Panc1 (cell line): Measurements from ENCODE around the gene CFAP45. TPM values are rescaled to one million over a fixed set of nuclear protein-coding genes. Genes with fewer than 3 reads are reported as not detected.

Experiments
- ATAC-seq: fragments of 200-7000 bp; cut with Tn5 transposase; 2 replicates; pipeline ENCODE4 v1.9.1; 2020; ENCODE audit warnings: mild to moderate bottlenecking, moderate library complexity
- BruUV-seq: library from RNA; stranded (reverse); fragments of 400-500 nt; replicated peaks from 2 replicates; lab custom pipeline; 2021; lab: Mats Ljungman, UMichigan
- CTCF ChIA-PET: fragments of 300-600 bp; sonication (Branson Sonifier 250); formaldehyde crosslinking; loops from one replicate; lab custom pipeline; 2022; ENCODE audit warnings: antibody characterized with exemption; lab: Charles Lee
- POLR2A ChIA-PET: fragments of 300-600 bp; sonication (Branson Sonifier 250); formaldehyde crosslinking; loops from one replicate; lab custom pipeline; 2022; ENCODE audit warnings: antibody characterized with exemption; lab: Charles Lee
- DNase-seq: peaks from one replicate; pipeline ENCODE4 v3.0.0-alpha.2; 2010; ENCODE audit warnings: low read depth, low spot score
- H3K27ac ChIP-seq: 2 replicates; pipeline ENCODE4 v1.5.1; 2011; ENCODE audit warnings: mild to moderate bottlenecking, low read length, inconsistent platforms
- H3K27me3 ChIP-seq: fragments of 200-500 bp; sonication (Bioruptor generic); 2 replicates; pipeline ENCODE4 v1.6.0; 2014; ENCODE audit warnings: low read length, inconsistent platforms; ENCODE audit not compliant: control insufficient read depth, insufficient read depth
- H3K36me3 ChIP-seq: fragments of 200-500 bp; sonication (Bioruptor generic); 2 replicates; pipeline ENCODE4 v1.5.1; 2014; ENCODE audit warnings: inconsistent platforms, mild to moderate bottlenecking, low read length, moderate library complexity; ENCODE audit not compliant: control insufficient read depth, insufficient read depth
- H3K4me1 ChIP-seq: 2 replicates; pipeline ENCODE4 v1.5.1; 2011; ENCODE audit warnings: inconsistent platforms, mild to moderate bottlenecking, low read length, moderate library complexity; ENCODE audit not compliant: control insufficient read depth, insufficient read depth
- H3K4me3 ChIP-seq, 2 experiments: 2 replicates each; pipeline ENCODE4 v1.5.1; 2011 to 2012; ENCODE audit warnings: low read depth in 2 of 2, low read length in 2 of 2, mild to moderate bottlenecking in 2 of 2, inconsistent platforms in 1 of 2, moderate library complexity in 1 of 2
- H3K9me3 ChIP-seq: fragments of 200-500 bp; sonication (Bioruptor generic); 2 replicates; pipeline ENCODE4 v1.5.1; 2014; ENCODE audit warnings: low read depth, mild to moderate bottlenecking, inconsistent platforms, low read length, moderate library complexity; ENCODE audit not compliant: control insufficient read depth, insufficient read depth
- CTCF ChIP-seq: fragments of 450-650 bp; IDR thresholded peaks from 2 replicates; pipeline ENCODE4 v1.5.1; 2017; ENCODE audit warnings: mild to moderate bottlenecking
- REST ChIP-seq, 2 experiments: IDR thresholded peaks; 2 replicates each; pipeline ENCODE4 v1.6.1; 2011 to 2012; ENCODE audit warnings: low read depth in 2 of 2, control low read depth in 1 of 2, low read length in 1 of 2, mild to moderate bottlenecking in 1 of 2, moderate library complexity in 1 of 2; ENCODE audit not compliant: insufficient read depth in 1 of 2
- TCF7L2 ChIP-seq: IDR thresholded peaks from 2 replicates; pipeline ENCODE4 v1.6.1; 2011; ENCODE audit warnings: mild to moderate bottlenecking, low read depth, low read length, inconsistent platforms
- in situ Hi-C: cut with HindIII; loops from 2 replicates; pipeline ENCODE4 v1.10.0; 2016; ENCODE audit warnings: low sequenced_read_pairs, low pct_unique_long_range_greater_than_20kb
- intact Hi-C: fragments of 100-400 bp; cut with micrococcal nuclease; formaldehyde crosslinking; loops from one replicate; pipeline ENCODE4 v1.10.0; 2022; ENCODE audit not compliant: unreplicated experiment
- total RNA-seq: library from RNA; stranded (reverse); gene quantifications from one replicate; pipeline ENCODE4 v1.2.1, GENCODE V29; 2021; ENCODE audit not compliant: unreplicated experiment

The CFAP45 gene
- total RNA-seq, 1 experiment from 2014 or later, result 1.6 TPM

GRCh38 chr1:159945483-159946241 is 45.7 kb upstream of the CFAP45 start, which contains the start of gene IGSF9:
Gene IGSF9, minus strand, starts transcription at chr1:159945613. Its CDS starts 2,159 bp downstream, at chr1:159943454.
- DNase-seq, result no peak
- in situ Hi-C loops, result no loop called here
- no peak within 1 kb of the TSS for H3K27ac ChIP-seq

More at GRCh38 chr1:159945483-159946241, 45.7 kb upstream of the CFAP45 start, which contains the start of gene IGSF9:
- peak; percentile 88 for ATAC-seq
- Histone ChIP-seq H3K27me3 (peaks cover 16% of the 10 kb centered on the region), H3K9me3 (no peaks in the 10 kb centered on the region), H3K4me3 (peak within 1 kb of the TSS; percentile 8 to 36; a peak in 2 of 4 replicates), H3K36me3 (peaks cover 2% of the 10 kb centered on the region; the same call in 1 of the 2 replicates), H3K4me1 (peaks cover 3% of the 10 kb centered on the region)
- ChIA-PET POLR2A (no interaction called here), CTCF (no interaction called here)
- BruUV-seq, result no TSS peak
- peak; percentile 68; the same call in 1 of the 2 replicates for TF ChIP-seq CTCF
- TF ChIP-seq TCF7L2, result no peak
- no peak for TF ChIP-seq REST (IDR thresholded peaks at IDR 0.05; ENCODE audit: insufficient read depth in 1 of 2, low read depth in 2 of 2, low read length in 1 of 2)
- intact Hi-C loops, result no loop called here
